NCI-H526 treated with DMSO at 0.1 percent for 48 hours (cell line): ENCODE results near the gene CIBAR2.
"Not testable (repeated sequence)": the region's sequence is repeated elsewhere in the genome, so short reads cannot be mapped to it uniquely, and the experiment has no call there.

Source experiments
- DNase-seq: peaks from one replicate; lab custom pipeline; 2025; lab: John Stamatoyannopoulos, UW

The CIBAR2 gene

GRCh38 chr16:85128079-85128837 lies 16.0 kb upstream of the CIBAR2 start:
- no peak for DNase-seq

GRCh38 chr16:85127379-85127723 lies 15.1 kb upstream of the CIBAR2 start:
- DNase-seq: no peak

- no peak for DNase-seq
Measured at GRCh38 chr16:85126705-85127378, 14.6 kb upstream of the CIBAR2 start.

- no peak for DNase-seq
Measured at GRCh38 chr16:85126394-85126704, 14.1 kb upstream of the CIBAR2 start.

GRCh38 chr16:85125570-85126393 lies 13.5 kb upstream of the CIBAR2 start:
- DNase-seq: no peak

- DNase-seq: no peak
Measured at GRCh38 chr16:85124636-85125346, 12.5 kb upstream of the CIBAR2 start.

- no peak for DNase-seq
Measured at GRCh38 chr16:85123891-85124635, 11.8 kb upstream of the CIBAR2 start.

GRCh38 chr16:85123441-85123840 lies 11.2 kb upstream of the CIBAR2 start:
- DNase-seq: not testable (repeated sequence)

GRCh38 chr16:85120006-85120340 lies 7.7 kb upstream of the CIBAR2 start:
- no peak for DNase-seq

- no peak for DNase-seq
Measured at GRCh38 chr16:85117418-85117817, 5.1 kb upstream of the CIBAR2 start.

GRCh38 chr16:85114909-85115567 lies 2.8 kb upstream of the CIBAR2 start:
- DNase-seq: peak; percentile 26

GRCh38 chr16:85113913-85114312 lies 1.6 kb upstream of the CIBAR2 start:
- DNase-seq: no peak

GRCh38 chr16:85113168-85113733 lies 979 bp upstream of the CIBAR2 start:
- DNase-seq: no peak

- no peak for DNase-seq
Measured at GRCh38 chr16:85111184-85111583, 1.1 kb downstream of the CIBAR2 start.

- DNase-seq: no peak
Measured at GRCh38 chr16:85110105-85110504, 2.2 kb downstream of the CIBAR2 start.

GRCh38 chr16:85107532-85107931 lies 4.7 kb downstream of the CIBAR2 start:
- no peak for DNase-seq

- DNase-seq: no peak
Measured at GRCh38 chr16:85107083-85107482, 5.2 kb downstream of the CIBAR2 start.

GRCh38 chr16:85105475-85105874 lies 6.8 kb downstream of the CIBAR2 start:
- DNase-seq: no peak

- DNase-seq: no peak
Measured at GRCh38 chr16:85104821-85105391, 7.4 kb downstream of the CIBAR2 start.

- DNase-seq: no peak
Measured at GRCh38 chr16:85104147-85104546, 8.1 kb downstream of the CIBAR2 start.
